Stimulated activated CD4-positive, alpha-beta T cell treated with anti-CD3 and anti-CD28 coated beads, Interleukin-4, amount 100 ng/mL, for 24 hours (primary cell): ENCODE data around the gene SPATA31C2.
"Not testable (repeated sequence)": the region's sequence is repeated elsewhere in the genome, so short reads cannot be mapped to it uniquely, and the experiment has no call there.

Experiments
- DNase-seq: peaks from one replicate; pipeline ENCODE4 v3.0.0-alpha.2; 2020

SPATA31C2 gene

GRCh38 chr9:88118121-88118520, 20.2 kb downstream of the SPATA31C2 start:
- DNase-seq = not testable (repeated sequence)

- not testable (repeated sequence) for DNase-seq
Observed at GRCh38 chr9:88114968-88115612, 23.2 kb downstream of the SPATA31C2 start.

- not testable (repeated sequence) for DNase-seq
Observed at GRCh38 chr9:88114283-88114967, 23.9 kb downstream of the SPATA31C2 start.

GRCh38 chr9:88113156-88114130, 24.8 kb downstream of the SPATA31C2 start:
- DNase-seq = not testable (repeated sequence)

- no peak for DNase-seq
Observed at GRCh38 chr9:88110026-88110425, 28.2 kb downstream of the SPATA31C2 start.

GRCh38 chr9:88108779-88109178, 29.5 kb downstream of the SPATA31C2 start:
- DNase-seq = no peak

GRCh38 chr9:88106492-88106891, 31.8 kb downstream of the SPATA31C2 start:
- peak; percentile 8 for DNase-seq

- no peak for DNase-seq
Observed at GRCh38 chr9:88092797-88093331, 45.4 kb downstream of the SPATA31C2 start.

GRCh38 chr9:88090151-88090581, 48.1 kb downstream of the SPATA31C2 start:
- no peak for DNase-seq

GRCh38 chr9:88087906-88088305, 50.4 kb downstream of the SPATA31C2 start:
- DNase-seq = no peak

GRCh38 chr9:88085476-88085875, 52.8 kb downstream of the SPATA31C2 start:
- DNase-seq = no peak

- DNase-seq = no peak
Observed at GRCh38 chr9:88084357-88085183, 53.7 kb downstream of the SPATA31C2 start.
